Stimulated activated CD4-positive, alpha-beta T cell treated with anti-CD3 and anti-CD28 coated beads, Interleukin-4, amount 100 ng/mL, for 4 hours (primary cell): Measurements from ENCODE around the gene SLC25A1.

Experiments
- DNase-seq, 2 experiments: peaks; one replicate each; pipeline ENCODE4 v3.0.0-alpha.2; 2020

SLC25A1 gene

DNA sequence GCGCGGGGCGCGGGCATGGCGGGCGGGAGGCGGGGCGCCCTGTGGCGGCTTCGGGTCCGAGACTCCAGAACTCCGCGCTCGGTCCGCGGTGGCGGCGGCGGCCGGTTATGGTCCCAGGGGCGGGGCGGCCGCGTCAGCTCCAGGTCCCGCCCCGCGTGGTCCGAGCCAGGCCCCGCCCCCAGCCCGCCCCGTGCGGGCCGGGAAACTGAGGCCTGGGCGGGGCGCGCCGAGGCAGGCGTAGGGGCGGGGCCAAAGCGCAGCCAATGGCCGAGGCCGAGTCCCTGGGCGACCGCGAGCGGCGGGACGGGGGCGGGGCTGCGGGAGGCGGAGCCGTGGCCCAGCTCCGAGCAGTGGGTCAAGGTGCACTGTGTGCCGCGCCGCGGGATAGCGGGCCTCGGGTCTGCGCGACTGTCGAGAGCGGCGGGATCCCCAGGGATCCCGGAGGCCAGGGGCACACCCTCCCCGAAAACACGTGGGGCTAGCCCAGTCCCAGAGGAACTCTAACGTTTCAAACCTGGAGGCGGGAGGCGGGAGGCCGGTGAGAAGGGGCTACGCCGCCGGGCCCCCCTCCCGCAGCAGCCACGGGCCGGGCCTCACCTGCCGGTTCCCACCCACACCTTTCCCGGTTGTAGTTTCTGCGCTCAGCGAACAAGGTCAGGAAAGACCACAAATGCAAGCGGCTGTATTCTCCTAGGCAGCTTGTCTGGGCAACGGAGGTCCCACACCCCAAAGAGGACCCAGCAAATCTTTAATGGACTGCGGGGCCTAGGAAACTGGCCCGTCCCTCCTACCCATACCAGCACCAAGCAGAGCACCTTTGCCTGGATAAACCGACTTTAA is at the start of gene SLC25A1:
Gene SLC25A1, minus strand, starts transcription at position 80 of the 840 bp plus-strand sequence. Its CDS starts 63 bp downstream, at position 17.
- peak; percentile 82 to 93 for DNase-seq

DNA sequence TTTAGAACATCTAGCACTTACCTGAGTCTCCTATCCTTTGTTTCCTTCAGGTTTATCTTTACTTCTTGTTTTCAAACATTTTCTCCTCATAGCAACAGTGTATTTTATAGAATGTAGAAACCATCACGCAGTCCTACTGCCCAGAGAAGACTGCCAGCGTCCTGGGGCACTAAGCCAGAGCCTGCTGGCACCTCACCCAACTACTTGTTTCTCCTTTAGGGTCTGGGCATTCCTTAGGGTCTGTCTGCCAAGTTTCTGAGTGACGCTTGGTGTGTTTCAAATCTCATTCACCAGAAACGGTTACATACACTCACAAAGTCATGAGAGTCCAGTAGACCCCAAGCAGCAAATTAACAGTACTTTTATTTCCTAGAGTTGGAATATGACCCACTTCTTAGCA is 49.6 kb upstream of the SLC25A1 start:
- DNase-seq = no peak

GRCh38 chr22:19226428-19226827 is 47.9 kb upstream of the SLC25A1 start:
- no peak for DNase-seq

GRCh38 chr22:19225560-19225959 is 47.0 kb upstream of the SLC25A1 start:
- DNase-seq = no peak

DNA sequence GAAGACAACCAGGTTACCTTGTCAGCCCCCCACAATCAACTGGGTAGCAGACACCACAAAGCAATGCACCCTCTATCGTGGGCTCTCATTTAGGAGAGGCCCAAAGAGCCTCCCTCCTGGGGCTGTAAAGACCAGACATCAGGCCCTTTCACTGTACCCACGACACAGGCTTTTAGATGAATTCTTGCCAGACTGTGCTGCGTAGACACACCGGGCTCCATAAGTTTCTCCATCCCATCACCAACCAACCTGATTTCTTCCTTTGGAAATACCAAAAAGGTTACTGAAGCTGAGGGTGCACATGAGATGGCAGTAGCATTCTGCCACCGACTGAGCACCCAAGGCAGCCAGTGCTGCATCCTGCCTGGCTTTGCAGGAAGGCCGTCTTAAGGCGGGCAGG is 46.4 kb upstream of the SLC25A1 start:
- no peak for DNase-seq

DNA sequence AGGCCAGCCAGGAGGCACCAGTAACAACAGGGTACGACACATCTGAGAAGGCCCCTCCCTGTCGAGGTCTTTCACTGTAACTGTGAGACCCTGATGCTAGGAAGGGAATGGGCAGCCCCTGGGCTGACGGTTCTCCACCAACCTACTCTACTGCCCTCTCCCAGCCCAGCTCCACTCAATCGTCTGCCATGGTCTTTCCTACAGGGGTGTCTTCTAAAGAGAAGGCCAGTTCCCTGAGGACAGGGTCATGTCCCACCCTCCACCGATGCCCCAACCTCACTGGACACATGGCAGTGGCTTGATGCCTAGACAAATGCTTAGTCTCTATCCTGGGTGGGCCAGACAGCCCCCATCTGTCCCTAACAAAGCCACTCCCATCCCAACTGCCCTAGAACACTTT is 46.0 kb upstream of the SLC25A1 start:
- no peak for DNase-seq

DNA sequence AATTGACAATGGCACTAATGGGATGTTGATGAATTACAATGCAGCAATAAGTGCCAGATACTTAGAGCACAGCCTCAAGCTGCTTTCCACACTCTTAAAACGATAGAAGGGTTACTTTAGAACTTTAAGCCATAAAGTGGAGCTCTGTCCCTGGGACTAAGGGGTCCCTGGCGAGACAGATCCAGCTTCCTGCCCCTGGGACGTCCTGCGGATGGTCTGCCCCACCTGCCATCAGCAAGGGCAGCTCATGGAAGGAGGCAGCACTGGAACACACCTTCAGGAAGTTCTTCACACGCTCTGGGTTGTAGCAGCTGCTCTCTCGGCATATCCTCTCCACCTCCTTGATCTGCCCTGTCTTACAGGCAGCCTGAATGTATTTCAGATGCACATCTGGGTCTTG is 45.1 kb upstream of the SLC25A1 start:
- no peak for DNase-seq

DNA sequence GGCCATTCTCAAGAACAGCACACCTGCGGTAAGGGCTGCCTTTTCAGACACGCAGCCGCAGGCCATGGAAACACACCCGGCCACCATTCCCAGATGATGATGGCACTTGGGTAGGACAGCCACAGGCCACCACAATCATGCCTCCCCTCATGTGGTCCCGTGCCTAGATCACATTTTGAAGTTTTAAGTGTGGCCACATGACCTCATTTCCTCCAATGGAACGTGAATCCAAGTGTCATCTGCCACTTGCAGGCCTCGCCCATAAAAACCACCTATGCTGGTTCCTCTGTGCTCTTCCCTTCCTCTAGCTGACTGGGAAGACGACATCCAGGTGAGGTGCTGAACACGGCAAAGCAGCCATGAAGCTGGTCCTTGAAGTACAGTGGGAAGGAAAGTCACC is 44.6 kb upstream of the SLC25A1 start:
- DNase-seq = no peak

DNA sequence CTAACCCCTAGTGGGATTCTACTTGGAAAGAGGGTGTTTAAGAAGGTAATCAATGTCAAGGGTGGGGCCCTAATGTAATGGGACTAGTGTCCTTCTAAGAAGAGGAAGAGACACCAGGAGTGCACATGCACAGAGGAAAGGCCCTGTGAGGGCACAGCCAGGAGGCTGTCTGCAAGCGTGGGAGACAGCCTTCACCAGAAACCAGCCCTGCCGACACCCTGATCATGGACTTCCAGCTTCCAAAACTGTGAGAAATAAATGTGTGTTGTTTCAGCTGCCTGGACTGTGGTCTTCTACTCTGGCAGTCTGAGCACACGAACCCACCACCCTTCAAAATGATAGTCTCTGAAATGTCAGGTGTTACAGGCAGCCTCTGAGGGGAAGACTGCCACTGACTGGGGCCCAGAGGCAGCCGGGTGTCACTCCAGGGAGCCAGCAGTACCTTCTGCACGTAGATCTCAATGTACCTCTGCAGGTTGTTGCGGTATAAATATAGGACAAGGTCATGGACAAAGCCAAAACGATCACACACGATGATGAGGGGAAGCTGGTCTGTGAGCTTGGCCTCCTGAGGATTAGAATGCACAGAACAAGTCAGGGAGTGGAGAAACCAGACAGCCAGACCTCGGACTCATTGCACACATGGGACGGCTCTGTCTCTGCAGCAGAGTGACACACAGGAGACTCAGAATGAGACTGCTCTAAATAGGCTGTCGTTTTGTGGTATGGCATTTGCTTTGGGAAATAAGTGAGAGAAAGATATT is 43.9 kb upstream of the SLC25A1 start:
- no peak for DNase-seq

DNA sequence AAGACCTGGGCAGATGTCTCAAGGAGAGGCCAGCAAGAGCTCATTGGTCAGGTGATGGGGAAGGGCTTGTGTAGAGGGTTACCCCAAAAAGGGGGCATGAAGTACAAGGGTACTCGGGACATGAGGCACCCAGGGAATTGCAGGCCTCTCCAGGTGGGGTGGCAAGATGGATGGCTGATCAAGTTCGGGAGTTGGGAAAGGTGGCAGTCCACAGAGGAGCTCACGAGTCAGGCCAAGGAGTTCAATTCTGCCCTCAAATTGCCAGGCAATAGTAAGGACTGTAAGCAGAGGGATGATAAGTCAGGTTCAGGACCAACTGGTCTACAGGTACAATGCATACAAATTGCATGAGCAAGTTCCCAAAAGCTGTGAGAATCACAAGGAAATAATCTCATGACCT is 42.3 kb upstream of the SLC25A1 start:
- DNase-seq = no peak

- DNase-seq = no peak
These were observed 40.2 kb upstream of the SLC25A1 start for GRCh38 chr22:19218541-19219233.

GRCh38 chr22:19216579-19216978 is 38.0 kb upstream of the SLC25A1 start:
- DNase-seq = no peak

- no peak for DNase-seq
These were observed 36.8 kb upstream of the SLC25A1 start for GRCh38 chr22:19215360-19215759.

GRCh38 chr22:19214078-19214473 is 35.5 kb upstream of the SLC25A1 start:
- no peak for DNase-seq

- DNase-seq = no peak
These were observed 35.0 kb upstream of the SLC25A1 start for GRCh38 chr22:19213442-19214077.

- no peak for DNase-seq
These were observed 34.5 kb upstream of the SLC25A1 start for GRCh38 chr22:19213001-19213400.

DNA sequence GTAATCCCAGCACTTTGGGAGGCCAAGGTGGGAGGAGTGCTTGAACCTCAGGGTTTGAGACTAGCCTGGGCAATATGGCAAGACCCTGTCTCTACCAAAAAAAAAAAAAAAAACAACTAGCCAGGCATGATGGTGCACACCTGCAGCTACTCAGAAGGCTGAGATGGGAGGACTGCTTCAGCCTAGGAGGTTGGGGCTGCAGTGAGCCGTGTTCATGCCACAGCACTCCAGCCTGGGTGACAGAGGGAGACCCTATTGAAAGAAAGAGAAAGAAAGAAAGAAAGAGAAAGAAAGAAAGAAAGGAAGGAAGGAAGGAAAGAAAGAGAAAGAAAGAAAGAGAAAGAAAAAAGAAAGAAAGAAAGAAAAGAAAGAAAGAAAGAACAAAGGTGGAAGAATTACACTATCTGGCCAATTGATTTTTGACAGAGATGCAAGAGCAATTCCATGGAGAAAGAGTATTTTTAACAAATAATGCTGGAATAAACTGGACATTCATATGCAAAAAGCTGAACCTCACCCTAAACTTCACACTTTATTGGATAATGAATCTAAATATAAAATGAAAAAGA is 33.9 kb upstream of the SLC25A1 start:
- DNase-seq = no peak

DNA sequence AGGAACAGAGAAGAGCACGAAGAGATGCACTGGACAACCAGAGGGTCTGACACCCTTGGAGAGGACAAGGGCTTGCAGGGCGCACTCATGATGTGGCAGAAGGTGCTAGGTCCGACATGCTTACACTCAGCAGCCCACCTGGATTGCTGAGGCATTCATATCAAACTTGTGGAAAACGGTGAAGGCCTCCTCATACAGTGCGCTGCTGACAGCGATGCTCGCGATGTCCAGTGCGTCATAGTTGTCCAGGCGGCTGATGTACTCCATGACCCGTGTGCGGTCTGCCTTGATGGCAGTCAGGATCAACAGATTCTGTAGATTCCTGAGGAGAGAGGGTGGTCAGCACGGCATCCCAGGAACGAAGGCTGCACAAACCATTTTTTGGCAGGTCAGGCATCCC is 31.7 kb upstream of the SLC25A1 start:
- DNase-seq = no peak

- no peak for DNase-seq
These were observed 29.8 kb upstream of the SLC25A1 start for GRCh38 chr22:19208287-19208847.

DNA sequence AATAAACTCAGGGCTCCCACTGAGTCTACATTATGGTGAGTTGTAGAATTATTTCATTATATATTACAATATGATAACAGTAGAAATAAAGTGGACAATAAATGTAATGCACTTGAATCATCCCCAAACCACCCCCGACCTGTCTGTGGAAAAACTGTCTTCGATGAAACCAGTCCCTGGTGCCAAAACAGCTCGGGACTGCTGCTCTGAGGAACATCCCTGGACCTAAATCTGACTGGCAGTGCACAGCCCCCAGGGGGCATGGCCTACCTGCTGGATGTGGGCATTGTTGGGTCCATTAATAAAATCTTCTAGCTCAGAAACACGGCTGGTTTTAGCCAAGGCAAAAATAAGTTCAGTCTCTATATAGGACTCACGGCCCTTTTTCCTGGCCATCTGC is 29.3 kb upstream of the SLC25A1 start:
- no peak for DNase-seq

DNA sequence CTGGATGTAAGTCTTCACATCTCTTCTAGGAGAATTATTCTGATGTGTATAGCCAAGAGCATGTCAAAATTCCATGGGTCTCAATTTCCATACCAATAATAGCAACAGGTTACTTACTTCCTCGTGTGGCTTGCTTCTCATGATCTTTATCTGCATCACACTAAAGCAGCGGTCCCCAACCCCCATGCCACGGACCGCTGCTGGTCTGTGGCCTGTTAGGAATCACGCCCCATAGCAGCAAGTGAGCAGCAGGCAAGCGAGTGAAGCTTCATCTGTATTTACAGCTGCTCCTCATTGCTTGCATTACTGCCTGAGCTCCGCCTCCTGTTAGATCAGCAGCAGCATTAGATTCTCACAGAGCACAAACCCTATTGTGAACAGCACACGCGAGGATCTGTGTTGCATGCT is 28.9 kb upstream of the SLC25A1 start:
- no peak for DNase-seq

DNA sequence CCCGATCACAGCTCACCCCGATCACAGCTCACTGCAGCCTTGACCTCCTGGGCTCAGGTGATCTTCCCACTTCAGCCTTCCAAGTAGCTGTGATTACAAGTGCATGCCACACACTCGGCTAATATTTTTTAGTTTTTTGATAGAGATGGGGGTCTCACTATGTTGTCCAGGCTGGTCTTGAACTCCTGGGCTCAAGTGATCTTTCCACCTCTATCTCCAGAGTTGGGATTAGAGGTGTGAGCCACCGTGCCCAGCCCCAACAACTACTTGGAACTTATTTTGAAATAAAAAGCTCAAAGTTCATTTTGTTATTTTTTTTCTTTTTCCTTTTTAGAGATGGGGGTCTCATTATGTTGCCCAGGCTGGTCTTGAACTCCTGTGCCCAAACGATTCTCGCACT is 27.8 kb upstream of the SLC25A1 start:
- no peak for DNase-seq
